Measurements from ENCODE around the gene MINDY2. TPM values are rescaled to one million over a fixed set of nuclear protein-coding genes. Genes with fewer than 3 reads are reported as not detected.
"Not testable (repeated sequence)": the region's sequence is repeated elsewhere in the genome, so short reads cannot be mapped to it uniquely, and the experiment has no call there.

MINDY2 gene
- total RNA-seq, 2 experiments from 2014 or later, result 8.0 to 11.6 TPM

DNA sequence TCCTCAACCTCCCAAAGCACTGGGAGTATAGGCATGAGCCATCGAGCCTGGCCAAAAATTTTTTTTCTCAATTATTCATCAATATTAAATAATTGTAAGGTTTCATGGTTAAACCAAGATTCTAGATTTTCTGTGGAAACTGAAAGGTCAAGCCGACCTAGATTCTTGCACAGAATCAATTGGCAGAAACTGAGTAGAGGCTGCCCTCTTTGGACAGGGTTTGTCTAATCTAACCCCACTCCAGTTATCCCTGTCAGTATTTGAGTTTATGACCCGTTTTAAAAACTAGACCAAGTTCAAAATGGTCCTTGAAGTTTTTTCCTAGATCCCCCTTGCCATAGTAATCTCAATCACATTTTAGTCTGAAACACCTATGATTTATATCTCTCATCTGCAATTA is 13.0 kb upstream of the MINDY2 start:
- intact Hi-C loops (cut with micrococcal nuclease), result loop anchor here (5.0 kb wide), 1 partner anchor 486 kb away; no protein-coding TSS in a partner anchor
- peaks cover 3% of the 10 kb centered on the region for H3K27me3 Mint-ChIP-seq
- no peak overlapping the region for H3K27ac Mint-ChIP-seq
- no peaks in the 10 kb centered on the region for H3K4me1 Mint-ChIP-seq (ENCODE audit: low read depth)
- H3K9me3 Mint-ChIP-seq, result no peaks in the 10 kb centered on the region
- CTCF ChIA-PET, result interaction anchor here (1.0 kb wide), 1 partner anchor 13 kb away, joined by 3 read pairs; the partner anchor contains the start of gene MINDY2
- no peaks in the 10 kb centered on the region for H3K36me3 Mint-ChIP-seq
- no peak overlapping the region for H3K4me3 Mint-ChIP-seq
- DNase-seq, result no peak
- POLR2A ChIA-PET, result interaction anchor here (0.7 kb wide), 1 partner anchor 434 kb away, joined by 6 read pairs; no protein-coding TSS in a partner anchor

DNA sequence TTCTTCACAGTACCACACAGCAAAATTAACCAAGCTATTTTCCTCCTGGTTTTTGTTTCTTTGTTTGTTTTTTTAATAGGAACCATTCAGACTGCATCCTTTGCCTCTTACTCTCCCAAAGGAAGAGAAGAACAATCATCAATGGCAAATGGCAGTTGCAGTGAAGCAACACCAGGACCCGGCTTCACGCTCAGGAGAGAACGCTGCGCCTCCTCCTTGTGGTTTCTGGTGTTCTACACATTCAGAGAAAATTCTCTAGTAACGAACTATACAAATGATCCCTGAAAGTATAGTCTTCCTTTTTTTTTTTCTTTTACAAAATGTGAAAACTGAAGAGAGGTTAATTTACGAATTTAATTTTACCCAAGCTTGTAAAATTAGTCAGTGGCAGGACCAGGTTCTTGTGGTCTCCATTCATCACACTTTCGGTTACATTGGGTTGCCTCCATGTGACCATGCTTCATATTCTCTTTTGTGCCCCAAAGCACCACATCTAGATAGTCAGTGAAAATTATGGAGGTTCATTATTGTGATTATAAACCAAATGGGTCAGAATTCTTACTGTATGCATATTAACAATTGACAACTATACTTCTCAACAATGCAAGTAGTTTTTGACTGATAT is 10.6 kb upstream of the MINDY2 start:
- Mint-ChIP-seq H3K4me3 (no peak overlapping the region), H3K9me3 (peaks cover 10% of the 10 kb centered on the region), H3K27ac (no peak overlapping the region), H3K36me3 (no peaks in the 10 kb centered on the region), H3K4me1 (ENCODE audit: low read depth) (no peaks in the 10 kb centered on the region), H3K27me3 (peaks cover 3% of the 10 kb centered on the region)
- no peak for DNase-seq
- intact Hi-C loops (cut with micrococcal nuclease), result loop anchor here (1.0 kb wide), 1 partner anchor 533 kb away; no protein-coding TSS in a partner anchor
- CTCF ChIA-PET, result interaction anchor here (0.6 to 1.8 kb wide), 5 partner anchors 10 to 532 kb away, joined by 3 to 6 read pairs (median 4); partner anchors contain the start of gene MINDY2
- POLR2A ChIA-PET, result no interaction called here

DNA sequence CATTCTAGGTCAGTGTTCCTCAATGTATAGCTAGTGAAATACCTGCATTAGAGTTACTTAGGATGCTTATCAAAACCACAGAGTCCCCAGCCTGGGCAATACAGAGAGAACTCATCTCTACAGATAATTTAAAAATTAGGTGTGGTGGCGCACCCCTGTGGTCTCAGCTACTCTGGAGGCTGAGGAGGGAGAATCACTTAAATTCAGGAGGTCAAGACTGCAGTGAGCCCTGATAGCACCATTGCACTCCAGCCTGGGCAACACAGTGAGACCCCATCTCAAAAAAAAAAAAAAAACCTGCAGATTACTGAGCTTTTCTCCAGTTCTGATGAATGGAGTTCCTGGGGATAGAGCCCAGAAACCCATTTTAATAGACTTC is 10.1 kb upstream of the MINDY2 start:
- peaks cover 3% of the 10 kb centered on the region for H3K27me3 Mint-ChIP-seq
- intact Hi-C loops (cut with micrococcal nuclease), result loop anchor here (1.0 kb wide), 1 partner anchor 534 kb away; no protein-coding TSS in a partner anchor
- DNase-seq, result peak; percentile 36
- POLR2A ChIA-PET, result no interaction called here
- H3K36me3 Mint-ChIP-seq, result no peaks in the 10 kb centered on the region
- H3K4me1 Mint-ChIP-seq (ENCODE audit: low read depth), result no peaks in the 10 kb centered on the region
- H3K9me3 Mint-ChIP-seq, result peaks cover 13% of the 10 kb centered on the region
- no peak overlapping the region for H3K27ac Mint-ChIP-seq
- CTCF ChIA-PET, result interaction anchor here (0.6 to 1.8 kb wide), 4 partner anchors 11 to 533 kb away, joined by 3 to 6 read pairs (median 4); partner anchors contain the start of gene ADAM10
- no peak overlapping the region for H3K4me3 Mint-ChIP-seq

DNA sequence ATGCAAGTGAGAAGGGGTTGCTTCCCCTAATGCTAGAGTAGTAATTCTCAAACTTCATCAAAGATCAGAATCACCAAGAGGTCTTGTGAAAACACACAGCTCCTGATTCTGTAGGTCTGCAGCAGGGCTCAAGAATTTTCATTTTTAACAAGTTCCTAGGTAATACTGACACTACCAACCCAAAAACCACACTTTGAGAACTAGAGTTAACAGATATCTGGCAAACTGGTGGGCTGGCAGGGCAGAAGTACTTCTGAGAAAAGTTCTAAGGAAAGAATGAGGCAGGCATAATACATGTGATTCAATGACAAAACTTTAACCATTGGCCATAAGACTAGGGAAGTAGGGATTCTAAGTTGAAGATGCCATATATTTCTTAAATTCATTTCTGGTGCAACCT is 8.8 kb upstream of the MINDY2 start:
- POLR2A ChIA-PET, result no interaction called here
- no peaks in the 10 kb centered on the region for H3K36me3 Mint-ChIP-seq
- peaks cover 3% of the 10 kb centered on the region for H3K27me3 Mint-ChIP-seq
- CTCF ChIA-PET, result interaction anchor here (1.1 kb wide), 1 partner anchor 534 kb away, joined by 4 read pairs; no protein-coding TSS in a partner anchor
- H3K9me3 Mint-ChIP-seq, result peaks cover 13% of the 10 kb centered on the region
- no peaks in the 10 kb centered on the region for H3K4me1 Mint-ChIP-seq (ENCODE audit: low read depth)
- intact Hi-C loops (cut with micrococcal nuclease), result no loop called here
- no peak overlapping the region for H3K4me3 Mint-ChIP-seq
- H3K27ac Mint-ChIP-seq, result no peak overlapping the region
- DNase-seq, result no peak

DNA sequence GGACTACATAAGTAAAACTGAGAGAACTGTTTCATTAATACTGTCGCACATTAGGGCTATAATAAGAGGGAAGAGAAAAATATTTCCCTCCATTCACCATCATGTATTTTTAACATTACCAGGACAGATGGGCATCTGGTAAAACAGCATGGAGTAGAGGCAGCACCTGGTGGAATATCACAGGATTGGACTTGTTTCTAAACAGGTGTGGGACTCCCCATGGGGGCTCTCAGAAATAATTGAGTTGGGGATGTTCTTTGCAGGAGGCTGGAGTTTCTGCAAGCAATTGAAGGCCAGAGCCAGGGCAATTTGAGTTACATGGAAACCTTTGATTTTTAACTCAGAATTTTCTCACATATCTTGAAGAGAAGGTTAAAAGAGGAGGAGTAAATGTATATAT is 8.4 kb upstream of the MINDY2 start:
- intact Hi-C loops (cut with micrococcal nuclease), result no loop called here
- DNase-seq, result no peak
- CTCF ChIA-PET, result interaction anchor here (1.1 kb wide), 1 partner anchor 535 kb away, joined by 4 read pairs; no protein-coding TSS in a partner anchor
- POLR2A ChIA-PET, result no interaction called here
- no peak overlapping the region for H3K27ac Mint-ChIP-seq
- no peaks in the 10 kb centered on the region for H3K36me3 Mint-ChIP-seq
- peaks cover 3% of the 10 kb centered on the region for H3K27me3 Mint-ChIP-seq
- peaks cover 13% of the 10 kb centered on the region for H3K9me3 Mint-ChIP-seq
- H3K4me3 Mint-ChIP-seq, result no peak overlapping the region
- H3K4me1 Mint-ChIP-seq (ENCODE audit: low read depth), result no peaks in the 10 kb centered on the region

DNA sequence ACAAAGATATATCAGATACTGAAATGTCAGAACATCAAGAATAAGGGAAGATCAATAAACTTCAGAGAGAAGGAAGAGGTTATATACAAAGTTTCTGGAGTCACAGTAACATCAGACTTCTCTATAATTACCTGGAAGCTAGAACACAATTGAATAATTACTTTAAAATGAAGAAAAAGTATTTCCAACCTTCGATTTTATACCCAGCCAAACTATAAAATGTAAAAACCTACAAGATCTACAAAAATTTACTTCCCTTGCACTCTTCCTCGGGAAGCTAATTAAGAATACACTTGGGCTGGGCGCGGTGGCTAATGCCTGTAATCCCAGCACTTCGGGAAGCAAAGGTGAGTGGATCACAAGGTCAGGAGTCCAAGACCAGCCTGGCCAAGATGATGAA is 6.6 kb upstream of the MINDY2 start:
- peaks cover 13% of the 10 kb centered on the region for H3K9me3 Mint-ChIP-seq
- ChIA-PET CTCF (no interaction called here), POLR2A (no interaction called here)
- no peak for DNase-seq
- intact Hi-C loops (cut with micrococcal nuclease), result no loop called here
- H3K27me3 Mint-ChIP-seq, result peaks cover 3% of the 10 kb centered on the region
- no peaks in the 10 kb centered on the region for H3K4me1 Mint-ChIP-seq (ENCODE audit: low read depth)
- H3K36me3 Mint-ChIP-seq, result no peaks in the 10 kb centered on the region
- H3K4me3 Mint-ChIP-seq, result no peak overlapping the region
- H3K27ac Mint-ChIP-seq, result no peak overlapping the region

DNA sequence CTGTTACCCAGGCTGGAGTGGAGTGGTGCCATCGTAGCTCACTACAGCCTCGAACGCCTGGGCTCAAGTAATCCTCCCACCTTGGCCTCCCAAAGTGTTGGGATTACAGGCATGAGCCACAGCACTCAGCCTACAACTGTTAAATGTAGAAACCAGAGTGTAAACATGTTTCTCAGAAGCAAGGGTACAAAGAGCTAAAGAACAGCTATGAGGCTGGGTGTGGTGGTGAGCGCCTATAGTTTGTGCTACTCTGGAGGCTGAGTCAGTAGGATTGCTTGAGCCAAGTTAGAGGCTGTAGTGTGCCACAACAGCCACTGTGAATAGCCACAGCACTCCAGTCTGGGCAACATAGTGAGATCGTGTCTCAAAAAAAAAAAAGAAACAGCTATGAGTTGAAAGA is 4.8 kb upstream of the MINDY2 start:
- POLR2A ChIA-PET, result no interaction called here
- Mint-ChIP-seq H3K27ac (no peak overlapping the region), H3K9me3 (peaks cover 13% of the 10 kb centered on the region), H3K4me1 (ENCODE audit: low read depth) (peaks cover 4% of the 10 kb centered on the region), H3K27me3 (no peaks in the 10 kb centered on the region), H3K36me3 (no peaks in the 10 kb centered on the region), H3K4me3 (no peak overlapping the region)
- CTCF ChIA-PET, result no interaction called here
- no peak for DNase-seq
- intact Hi-C loops (cut with micrococcal nuclease), result no loop called here

DNA sequence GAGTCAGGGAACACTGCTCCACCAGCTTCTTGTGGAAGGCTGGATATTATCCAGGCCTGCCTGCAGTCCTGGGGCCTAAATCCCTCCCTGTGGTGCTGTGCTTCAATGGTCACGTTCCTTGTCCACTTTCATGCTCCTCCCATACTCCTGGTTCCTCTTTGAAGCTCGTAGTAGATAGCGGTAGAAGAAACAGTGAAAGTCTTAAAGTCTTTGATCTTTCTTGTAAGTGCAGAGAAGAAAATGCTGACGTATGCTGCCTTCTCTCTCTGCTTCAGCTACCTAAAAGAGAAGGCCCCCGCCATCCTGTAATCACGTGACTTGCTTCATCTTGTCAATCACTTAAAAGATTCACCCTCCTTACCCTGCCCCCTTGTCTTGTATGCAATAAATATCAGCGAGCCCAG is 2.5 kb upstream of the MINDY2 start:
- intact Hi-C loops (cut with micrococcal nuclease); H3K27ac Mint-ChIP-seq; H3K4me1 Mint-ChIP-seq (ENCODE audit: low read depth); H3K4me3 Mint-ChIP-seq; H3K36me3 Mint-ChIP-seq; H3K27me3 Mint-ChIP-seq; DNase-seq: not testable (repeated sequence)
- CTCF ChIA-PET, result interaction anchor here (0.8 kb wide), 1 partner anchor 19 kb away, joined by 3 read pairs; the partner anchor contains the start of gene ADAM10
- peaks cover 13% of the 10 kb centered on the region for H3K9me3 Mint-ChIP-seq
- POLR2A ChIA-PET, result interaction anchor here (1.2 kb wide), 1 partner anchor 18 kb away, joined by 3 read pairs; no protein-coding TSS in a partner anchor

DNA sequence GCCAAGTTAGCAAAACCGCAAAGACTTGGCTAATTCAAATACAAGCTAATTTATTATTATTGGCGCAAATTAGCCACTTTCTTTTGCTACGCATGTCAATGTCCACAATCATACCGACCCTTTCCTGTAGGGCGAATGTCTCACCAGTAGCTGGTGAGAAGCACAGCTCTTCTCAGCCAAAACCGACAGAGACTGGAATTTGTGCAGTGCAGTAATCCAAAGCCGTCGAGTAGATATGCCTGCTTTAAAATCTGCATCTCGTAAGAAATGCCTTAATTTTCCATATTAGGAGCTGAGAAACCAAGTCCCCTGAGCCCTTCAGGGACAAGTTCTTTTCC is 614 bp upstream of the MINDY2 start:
- H3K9me3 Mint-ChIP-seq, result peaks cover 2% of the 10 kb centered on the region
- CTCF ChIA-PET, result interaction anchor here (0.7 to 2.7 kb wide), 14 partner anchors 10 to 911 kb away, joined by 3 to 32 read pairs (median 3); partner anchors contain the start of gene ADAM10
- H3K27ac Mint-ChIP-seq, result peak overlapping the region; percentile 70
- no peaks in the 10 kb centered on the region for H3K36me3 Mint-ChIP-seq
- H3K27me3 Mint-ChIP-seq, result no peaks in the 10 kb centered on the region
- intact Hi-C loops (cut with micrococcal nuclease), result loop anchor here (2.0 to 5.0 kb wide), 3 partner anchors 438 to 1064 kb away; partner anchors contain the start of genes BNIP2 and POLR2M
- no peak overlapping the region for H3K4me3 Mint-ChIP-seq
- no peak for DNase-seq
- POLR2A ChIA-PET, result interaction anchor here (0.6 to 3.2 kb wide), 11 partner anchors 22 to 438 kb away, joined by 3 to 52 read pairs (median 3); partner anchors contain the start of genes ADAM10, CCNB2 and SLTM
- H3K4me1 Mint-ChIP-seq (ENCODE audit: low read depth), result peaks cover 9% of the 10 kb centered on the region

DNA sequence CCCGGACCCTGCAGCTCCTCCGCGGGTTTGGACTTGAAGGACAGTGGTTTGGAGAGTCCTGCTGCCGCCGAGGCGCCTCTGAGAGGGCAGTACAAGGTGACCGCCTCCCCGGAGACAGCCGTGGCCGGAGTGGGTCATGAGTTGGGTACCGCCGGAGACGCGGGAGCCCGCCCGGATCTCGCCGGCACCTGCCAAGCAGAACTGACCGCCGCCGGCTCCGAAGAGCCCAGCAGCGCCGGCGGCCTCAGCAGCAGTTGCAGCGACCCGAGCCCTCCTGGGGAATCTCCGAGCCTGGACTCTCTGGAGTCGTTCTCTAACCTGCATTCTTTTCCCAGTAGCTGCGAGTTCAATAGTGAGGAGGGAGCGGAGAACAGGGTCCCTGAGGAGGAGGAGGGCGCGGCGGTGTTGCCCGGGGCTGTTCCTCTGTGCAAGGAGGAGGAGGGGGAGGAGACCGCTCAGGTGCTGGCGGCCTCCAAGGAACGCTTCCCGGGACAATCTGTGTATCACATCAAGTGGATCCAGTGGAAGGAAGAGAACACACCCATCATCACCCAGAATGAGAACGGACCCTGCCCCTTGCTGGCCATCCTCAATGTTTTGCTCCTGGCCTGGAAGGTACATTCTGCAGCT is 634 bp downstream of the MINDY2 start:
- no peaks in the 10 kb centered on the region for H3K27me3 Mint-ChIP-seq
- POLR2A ChIA-PET, result interaction anchor here (0.7 to 3.2 kb wide), 6 partner anchors 23 to 388 kb away, joined by 3 to 52 read pairs (median 4); partner anchors contain the start of gene ADAM10
- H3K27ac Mint-ChIP-seq, result peak overlapping the region; percentile 43
- H3K9me3 Mint-ChIP-seq, result no peaks in the 10 kb centered on the region
- peaks cover 9% of the 10 kb centered on the region for H3K4me1 Mint-ChIP-seq (ENCODE audit: low read depth)
- CTCF ChIA-PET, result interaction anchor here (0.7 to 2.7 kb wide), 7 partner anchors 8 to 544 kb away, joined by 3 to 32 read pairs (median 3); partner anchors contain the start of gene ADAM10
- no peaks in the 10 kb centered on the region for H3K36me3 Mint-ChIP-seq
- intact Hi-C loops (cut with micrococcal nuclease), result loop anchor here (1.0 to 5.0 kb wide), 5 partner anchors 22 to 1065 kb away; partner anchors contain the start of genes ADAM10, BNIP2, POLR2M and SLTM
- peak; percentile 33 for DNase-seq
- no peak overlapping the region for H3K4me3 Mint-ChIP-seq

DNA sequence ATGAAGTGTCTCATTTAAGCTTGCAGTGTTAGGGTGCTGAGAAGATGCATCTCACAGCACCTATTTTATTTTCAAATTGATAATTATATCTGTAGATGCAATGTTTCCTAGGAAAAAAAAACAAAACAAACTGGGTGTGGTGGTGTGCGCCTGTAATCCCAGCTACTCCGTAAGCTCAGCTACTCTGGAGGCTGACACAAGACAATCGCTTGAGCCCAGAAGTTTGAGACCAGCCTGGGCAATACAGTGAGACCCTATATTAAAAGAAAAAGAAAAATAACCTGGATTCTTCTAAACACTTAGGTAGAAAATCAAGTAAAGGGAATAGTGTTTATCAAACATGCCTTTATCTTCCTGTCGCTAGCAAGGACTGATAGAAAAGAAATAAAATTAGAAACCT is 1.9 kb downstream of the MINDY2 start:
- no peaks in the 10 kb centered on the region for H3K36me3 Mint-ChIP-seq
- no peaks in the 10 kb centered on the region for H3K9me3 Mint-ChIP-seq
- intact Hi-C loops (cut with micrococcal nuclease), result loop anchor here (5.0 kb wide), 1 partner anchor 914 kb away; the partner anchor contains the start of gene BNIP2
- ChIA-PET CTCF (interaction anchor here (0.6 to 1.4 kb wide), 2 partner anchors 255 to 545 kb away, joined by 3 to 4 read pairs; no protein-coding TSS in a partner anchor), POLR2A (no interaction called here)
- no peaks in the 10 kb centered on the region for H3K27me3 Mint-ChIP-seq
- no peak overlapping the region for H3K27ac Mint-ChIP-seq
- peaks cover 14% of the 10 kb centered on the region for H3K4me1 Mint-ChIP-seq (ENCODE audit: low read depth)
- H3K4me3 Mint-ChIP-seq, result no peak overlapping the region
- DNase-seq, result no peak

DNA sequence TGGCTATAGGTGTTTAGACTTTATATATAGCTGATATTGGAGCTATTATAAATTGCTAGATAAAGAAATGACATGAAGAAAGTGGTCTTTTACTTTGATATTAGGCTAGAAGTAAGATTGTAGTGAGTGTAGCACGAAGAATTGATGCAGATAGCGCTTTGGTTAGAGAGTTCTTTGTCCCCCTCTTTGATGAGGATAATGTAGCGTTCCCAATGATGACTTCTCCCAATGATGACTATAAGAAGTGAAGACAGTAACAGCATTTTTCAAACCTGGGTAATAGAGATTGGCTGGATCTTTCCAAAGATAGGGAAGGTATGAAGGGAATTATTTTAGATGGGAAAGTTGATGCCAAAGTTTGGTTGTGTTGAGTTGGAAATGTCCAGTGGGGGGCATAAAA is 4.3 kb downstream of the MINDY2 start:
- no peak for DNase-seq
- intact Hi-C loops (cut with micrococcal nuclease), result no loop called here
- no peak overlapping the region for H3K4me3 Mint-ChIP-seq
- POLR2A ChIA-PET, result interaction anchor here (1.0 kb wide), 1 partner anchor 26 kb away, joined by 3 read pairs; the partner anchor contains the start of gene ADAM10
- H3K9me3 Mint-ChIP-seq, result no peaks in the 10 kb centered on the region
- CTCF ChIA-PET, result no interaction called here
- no peak overlapping the region for H3K27ac Mint-ChIP-seq
- peaks cover 16% of the 10 kb centered on the region for H3K4me1 Mint-ChIP-seq (ENCODE audit: low read depth)
- peaks cover 2% of the 10 kb centered on the region for H3K36me3 Mint-ChIP-seq
- no peaks in the 10 kb centered on the region for H3K27me3 Mint-ChIP-seq
